Vagina (tissue), 2 donors: Measurements from ENCODE around the gene CCDC183.

Experiments
- POLR2A ChIP-seq, 2 donors: fragments of 450-650 bp; IDR thresholded peaks; one replicate each; pipeline ENCODE4 v1.6.1; 2017; ENCODE audit warnings: antibody characterized with exemption in 2 of 2, mild to moderate bottlenecking in 2 of 2, moderate library complexity in 2 of 2
- POLR2AphosphoS5 ChIP-seq, 2 donors: sonication (generic); formaldehyde crosslinking; IDR thresholded peaks; one replicate each; pipeline ENCODE4 v1.9.0; 2017; ENCODE audit warnings: antibody characterized with exemption in 2 of 2, mild to moderate bottlenecking in 2 of 2, low read depth in 1 of 2; ENCODE audit not compliant: insufficient read depth in 1 of 2
- TF ChIP-seq, protein P1 (sequence below), 3 experiments: fragments of 450-650 bp in 2 of 3; fragments of 200-600 bp in 1 of 3; sonication (generic) in 1 of 3; IDR thresholded peaks; one replicate each; pipeline ENCODE4 v1.5.1; 2017 to 2019; ENCODE audit warnings: antibody characterized with exemption in 3 of 3, mild to moderate bottlenecking in 2 of 3, moderate library complexity in 2 of 3

DNA sequence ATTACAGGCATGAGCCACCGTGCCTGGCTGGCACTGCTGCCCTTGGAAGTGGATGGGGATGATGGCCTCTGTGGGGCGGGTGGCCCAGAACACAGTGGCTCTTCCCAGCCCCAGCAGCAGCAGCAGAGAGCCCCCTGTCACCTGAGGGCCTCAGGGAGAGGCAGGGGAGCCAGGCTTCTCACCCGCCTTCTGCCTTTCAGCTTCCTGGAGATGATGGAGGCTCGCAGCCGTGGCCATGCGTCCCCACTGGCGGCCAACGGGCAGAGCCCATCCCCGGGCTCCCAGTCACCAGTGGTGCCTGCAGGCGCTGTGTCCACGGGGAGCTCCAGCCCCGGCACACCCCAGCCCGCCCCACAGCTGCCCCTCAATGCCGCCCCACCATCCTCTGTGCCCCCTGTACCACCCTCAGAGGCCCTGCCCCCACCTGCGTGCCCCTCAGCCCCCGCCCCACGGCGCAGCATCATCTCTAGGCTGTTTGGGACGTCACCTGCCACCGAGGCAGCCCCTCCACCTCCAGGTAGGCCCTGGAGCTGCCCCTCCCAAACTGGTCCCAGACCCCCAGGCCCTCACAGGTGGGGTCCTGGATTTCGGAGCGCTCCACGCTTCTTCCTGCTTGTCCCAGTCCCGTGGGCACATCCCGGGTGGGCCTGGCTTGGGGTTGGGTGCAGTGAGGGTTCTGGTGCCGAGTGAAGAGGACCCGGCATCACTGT, 41.2 kb downstream of the CCDC183 start:
- TF ChIP-seq, protein P1, sequence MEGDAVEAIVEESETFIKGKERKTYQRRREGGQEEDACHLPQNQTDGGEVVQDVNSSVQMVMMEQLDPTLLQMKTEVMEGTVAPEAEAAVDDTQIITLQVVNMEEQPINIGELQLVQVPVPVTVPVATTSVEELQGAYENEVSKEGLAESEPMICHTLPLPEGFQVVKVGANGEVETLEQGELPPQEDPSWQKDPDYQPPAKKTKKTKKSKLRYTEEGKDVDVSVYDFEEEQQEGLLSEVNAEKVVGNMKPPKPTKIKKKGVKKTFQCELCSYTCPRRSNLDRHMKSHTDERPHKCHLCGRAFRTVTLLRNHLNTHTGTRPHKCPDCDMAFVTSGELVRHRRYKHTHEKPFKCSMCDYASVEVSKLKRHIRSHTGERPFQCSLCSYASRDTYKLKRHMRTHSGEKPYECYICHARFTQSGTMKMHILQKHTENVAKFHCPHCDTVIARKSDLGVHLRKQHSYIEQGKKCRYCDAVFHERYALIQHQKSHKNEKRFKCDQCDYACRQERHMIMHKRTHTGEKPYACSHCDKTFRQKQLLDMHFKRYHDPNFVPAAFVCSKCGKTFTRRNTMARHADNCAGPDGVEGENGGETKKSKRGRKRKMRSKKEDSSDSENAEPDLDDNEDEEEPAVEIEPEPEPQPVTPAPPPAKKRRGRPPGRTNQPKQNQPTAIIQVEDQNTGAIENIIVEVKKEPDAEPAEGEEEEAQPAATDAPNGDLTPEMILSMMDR (IDR thresholded peaks at IDR 0.05): no peak
- TF ChIP-seq POLR2A (IDR thresholded peaks at IDR 0.05) (no peak), POLR2AphosphoS5 (IDR thresholded peaks at IDR 0.05; ENCODE audit: insufficient read depth in 1 of 2, low read depth in 1 of 2) (no peak)
